Measurements from ENCODE around the gene ZNF483.
"Not testable (repeated sequence)": the region's sequence is repeated elsewhere in the genome, so short reads cannot be mapped to it uniquely, and the experiment has no call there.

Gene ZNF483

DNA sequence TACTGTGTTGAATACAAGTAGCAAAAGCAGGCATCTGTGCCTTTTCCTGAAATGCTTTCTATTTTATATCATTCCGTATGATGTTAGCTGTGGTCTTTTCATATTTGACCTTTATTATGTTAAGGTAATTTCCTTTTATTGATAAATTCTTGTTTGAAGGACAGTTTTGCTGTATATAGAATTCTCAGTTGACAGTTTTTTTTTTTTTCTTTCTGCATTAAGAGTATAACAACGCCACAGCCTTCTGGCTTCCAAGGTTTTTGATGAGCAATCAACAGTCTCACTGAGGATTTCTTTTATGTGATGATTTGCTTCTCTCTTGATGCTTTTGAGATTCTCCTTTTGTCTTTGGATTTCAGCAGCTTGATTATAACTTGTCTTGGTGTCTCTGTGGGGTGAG, 23.6 kb downstream of the ZNF483 start:
- DNase-seq = no peak

DNA sequence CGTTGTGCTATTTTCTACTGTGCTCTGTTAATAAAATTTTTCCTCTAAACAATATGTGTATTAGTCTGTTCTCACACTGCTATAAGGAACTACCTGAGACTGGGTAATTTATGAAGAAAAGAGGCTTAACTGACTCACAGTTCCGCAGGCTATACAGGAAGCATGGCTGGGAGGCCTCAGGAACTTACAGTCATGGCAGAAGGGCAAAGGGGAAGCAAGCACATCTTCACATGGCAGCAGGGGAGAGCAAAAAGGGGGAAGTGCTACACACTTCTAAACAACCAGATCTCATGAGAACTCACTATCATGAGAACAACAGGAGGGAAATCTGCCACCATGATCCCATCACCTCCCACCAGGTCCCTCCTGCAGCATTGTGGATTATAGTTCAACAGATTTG, 30.4 kb downstream of the ZNF483 start:
- not testable (repeated sequence) for DNase-seq

DNA sequence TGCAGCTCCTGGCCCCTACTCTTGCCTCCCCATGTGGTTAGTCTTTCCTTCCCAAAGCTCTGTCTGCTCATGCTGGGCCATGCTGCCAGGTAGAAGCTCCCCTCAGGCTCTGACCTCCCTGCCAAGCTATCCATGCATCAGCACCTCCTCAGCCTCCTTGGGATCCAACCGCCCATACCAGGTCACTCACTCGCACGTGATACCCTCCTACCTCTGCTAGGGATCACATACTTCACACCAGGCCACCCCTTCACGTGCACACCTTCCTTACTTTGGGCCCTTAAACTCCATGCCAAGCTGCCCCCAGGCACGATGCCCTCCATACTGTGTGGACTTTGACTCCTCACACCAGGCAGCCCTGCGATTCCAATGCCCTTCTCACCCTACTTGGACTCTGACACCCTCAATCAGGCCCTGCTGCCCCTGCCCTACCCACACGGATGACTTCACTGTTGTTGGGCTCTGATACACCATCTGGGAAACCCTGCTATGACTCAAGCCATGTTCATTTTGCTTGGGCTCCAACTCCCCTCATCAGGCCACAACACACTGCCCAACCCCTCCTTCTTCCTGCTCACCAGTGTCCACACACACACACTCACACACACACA, 34.1 kb downstream of the ZNF483 start:
- DNase-seq = no peak

DNA sequence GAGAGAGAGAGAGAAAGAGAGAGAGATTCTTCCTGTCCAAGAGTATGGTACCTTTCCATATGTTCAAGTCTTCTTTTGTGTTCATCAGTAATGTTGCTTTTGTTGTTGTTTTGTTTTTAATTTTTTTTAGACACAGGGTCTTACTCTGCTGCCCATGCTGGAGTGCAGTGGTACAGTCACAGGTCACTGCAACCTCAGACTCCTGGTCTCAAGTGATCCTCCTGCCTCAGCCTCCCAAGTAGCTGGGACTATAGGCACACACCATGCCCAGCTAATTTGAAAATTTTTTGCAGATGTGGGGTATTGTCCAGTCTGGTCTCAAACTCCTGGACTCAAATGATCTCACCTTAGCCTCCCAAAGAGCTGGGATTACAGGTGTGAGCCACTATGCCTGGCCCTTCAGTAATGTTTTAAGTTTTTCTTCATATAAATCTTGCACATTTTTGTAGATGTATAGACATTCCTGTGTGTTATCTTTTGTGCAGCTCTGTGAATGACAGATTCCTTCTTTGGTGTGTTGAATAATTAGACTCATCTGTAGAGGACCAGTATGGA, 36.3 kb downstream of the ZNF483 start:
- no peak for DNase-seq

DNA sequence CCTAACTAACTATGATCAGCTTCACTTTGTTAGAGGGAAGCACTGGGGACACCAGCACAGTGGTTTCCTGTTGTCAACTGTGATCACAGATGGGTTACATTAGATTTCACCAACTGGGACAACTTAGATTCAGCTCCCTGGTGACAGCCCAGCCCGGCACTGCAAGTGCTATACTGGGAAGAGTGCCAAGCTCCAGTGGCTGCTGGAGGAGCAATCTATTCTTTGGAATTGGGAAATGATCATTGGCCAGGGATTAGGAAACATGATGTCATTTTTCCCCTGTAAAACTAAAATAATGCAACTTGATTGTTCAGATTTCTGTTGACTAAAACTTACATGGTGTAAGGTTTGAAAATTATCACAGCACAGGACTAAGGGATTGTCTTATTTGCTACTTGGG, 41.3 kb downstream of the ZNF483 start:
- no peak for DNase-seq

DNA sequence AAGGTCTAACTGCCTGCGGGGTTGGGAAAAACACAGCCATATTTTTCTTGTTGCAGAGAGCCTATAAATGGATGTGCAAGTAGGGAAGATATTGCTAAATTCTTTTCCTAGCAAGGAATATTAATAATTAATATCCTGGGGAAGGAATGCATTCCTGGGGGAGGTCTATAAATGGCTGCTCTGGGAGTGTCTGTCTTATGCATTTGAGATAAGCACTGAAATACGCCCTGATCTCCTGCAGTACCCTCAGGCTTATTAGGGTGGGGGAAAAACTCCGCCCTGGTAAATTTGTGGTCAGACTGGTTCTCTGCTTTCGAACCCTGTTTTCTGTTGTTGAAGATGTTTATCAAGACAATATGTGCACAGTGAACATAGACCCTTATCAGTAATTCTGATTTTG, 43.1 kb downstream of the ZNF483 start:
- DNase-seq = not testable (repeated sequence)

DNA sequence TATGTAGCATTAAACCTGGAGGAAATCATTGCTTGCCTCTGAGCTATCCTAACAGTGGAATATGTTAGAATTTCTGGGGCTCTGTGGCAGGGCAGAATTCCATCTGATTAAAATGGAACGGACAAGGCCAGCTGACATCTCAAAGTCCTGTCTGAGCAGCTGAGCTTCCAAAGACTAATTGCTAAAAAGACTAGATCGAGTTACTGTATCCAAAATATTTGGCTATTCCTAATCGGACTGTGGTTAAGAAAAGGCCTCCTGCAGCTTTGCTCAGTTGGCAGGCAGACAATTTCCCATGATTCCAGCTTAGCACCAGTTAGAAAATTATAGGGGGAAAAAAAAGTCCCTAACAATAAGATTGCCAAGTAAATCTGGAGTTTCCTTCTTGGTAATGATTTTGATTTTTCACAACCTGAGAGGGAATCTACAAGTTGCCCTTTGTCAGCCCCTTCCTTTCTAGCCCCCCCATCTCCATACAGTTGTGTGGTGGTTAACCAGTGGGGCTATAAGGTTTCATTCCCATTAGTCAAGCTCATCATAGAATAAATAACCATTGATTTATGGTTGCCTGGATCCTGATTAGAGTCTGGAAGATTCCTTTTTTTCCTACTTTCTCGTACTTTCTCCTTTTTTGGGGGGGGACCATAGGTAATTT, 48.1 kb downstream of the ZNF483 start:
- DNase-seq = no peak

DNA sequence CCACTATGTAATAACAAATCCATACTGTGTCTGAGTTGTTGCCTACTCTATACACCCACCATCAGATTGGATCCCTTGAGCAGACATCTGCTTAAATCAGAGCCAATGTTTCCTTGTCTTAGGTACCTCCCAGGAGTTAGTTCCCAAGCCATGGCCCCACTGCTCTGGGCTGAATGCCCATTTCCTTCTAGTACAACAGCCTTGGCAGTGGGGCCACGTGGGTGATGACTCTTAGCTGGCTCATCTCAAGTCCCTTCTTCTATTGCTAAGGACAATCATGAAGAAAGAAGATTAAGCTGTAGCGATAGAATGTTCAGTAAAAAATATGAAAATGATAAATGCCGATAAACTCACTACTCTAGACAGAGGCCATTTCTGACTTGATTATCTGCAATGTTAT, 57.9 kb downstream of the ZNF483 start:
- DNase-seq = no peak

DNA sequence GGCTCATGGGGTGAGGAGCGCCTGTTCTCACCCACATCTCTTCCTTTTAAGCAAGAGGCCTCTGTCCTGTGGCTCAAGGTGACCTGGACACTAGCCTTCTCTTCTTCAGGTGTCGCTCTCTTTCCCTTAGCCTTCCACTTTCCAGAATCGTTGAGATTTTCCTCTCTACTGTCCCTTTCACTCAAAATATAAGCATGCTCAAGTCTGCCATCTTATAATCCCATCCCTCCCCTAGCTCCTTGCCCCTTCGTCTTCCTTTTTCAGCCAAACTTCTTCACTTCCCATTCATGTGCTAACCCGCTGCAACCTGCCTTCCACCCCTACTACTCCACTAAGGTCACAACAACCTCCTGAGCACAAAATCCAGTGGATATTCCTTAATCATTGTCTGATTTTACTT, 61.4 kb downstream of the ZNF483 start:
- DNase-seq = no peak

DNA sequence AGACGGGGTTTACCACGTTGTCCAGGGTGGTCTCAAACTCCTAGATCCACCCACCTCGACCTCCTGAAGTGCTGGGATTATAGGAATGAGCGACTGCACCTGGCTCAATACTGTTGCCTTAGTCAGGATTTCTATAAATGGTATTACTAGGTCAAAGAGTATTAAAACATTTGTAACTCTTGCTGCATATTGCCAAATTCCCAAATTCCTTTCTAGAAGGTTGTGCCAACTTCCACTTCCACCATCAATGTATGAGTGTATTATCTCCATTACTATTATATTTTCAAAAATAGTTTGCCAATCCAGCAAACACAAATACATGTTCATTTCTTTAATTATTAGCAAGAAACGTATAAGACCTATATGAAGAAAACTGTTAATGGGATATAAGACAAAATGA, 63.9 kb downstream of the ZNF483 start:
- no peak for DNase-seq

DNA sequence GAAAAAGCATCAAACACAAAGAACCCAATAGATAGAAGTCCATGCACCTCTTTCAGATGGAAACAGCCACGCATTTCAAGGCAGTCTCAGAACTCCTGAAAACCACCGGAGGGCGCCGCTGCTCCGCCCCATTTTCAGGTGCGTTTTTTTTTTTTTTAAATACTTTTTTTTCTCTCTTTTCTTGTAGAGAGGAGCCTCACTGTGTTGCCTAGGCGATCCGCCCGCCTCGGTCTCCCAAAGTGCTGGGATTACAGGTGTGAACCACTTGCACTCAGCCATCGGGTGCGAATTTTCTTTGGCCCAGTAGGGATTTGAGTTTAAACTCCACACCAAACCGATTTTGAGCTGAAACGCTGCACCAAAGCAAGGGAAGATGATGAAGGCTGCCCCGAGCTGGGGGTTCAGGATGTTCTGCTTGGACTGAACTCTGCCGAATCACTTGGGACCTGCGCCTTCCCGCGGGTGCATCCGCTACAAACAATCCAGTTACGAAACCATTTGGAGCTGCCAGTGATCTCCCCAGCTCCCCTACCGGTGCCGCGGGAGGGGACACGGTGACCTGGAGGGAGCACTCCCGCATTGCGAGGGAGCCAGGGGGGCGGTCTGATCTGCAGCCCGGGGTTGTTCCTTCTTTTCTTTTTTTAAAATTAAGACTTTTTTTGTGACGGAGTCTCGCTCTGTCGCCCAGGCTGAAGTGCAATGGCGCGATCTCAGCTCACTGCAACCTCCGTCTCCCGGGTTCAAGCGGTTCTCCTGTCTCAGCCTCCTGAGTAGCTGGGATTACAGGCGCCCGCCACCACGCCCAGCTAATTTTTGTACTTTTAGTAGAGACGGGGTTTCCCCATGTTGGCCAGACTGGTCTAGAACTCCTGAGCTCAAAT, 73.1 kb downstream of the ZNF483 start:
- DNase-seq = no peak

DNA sequence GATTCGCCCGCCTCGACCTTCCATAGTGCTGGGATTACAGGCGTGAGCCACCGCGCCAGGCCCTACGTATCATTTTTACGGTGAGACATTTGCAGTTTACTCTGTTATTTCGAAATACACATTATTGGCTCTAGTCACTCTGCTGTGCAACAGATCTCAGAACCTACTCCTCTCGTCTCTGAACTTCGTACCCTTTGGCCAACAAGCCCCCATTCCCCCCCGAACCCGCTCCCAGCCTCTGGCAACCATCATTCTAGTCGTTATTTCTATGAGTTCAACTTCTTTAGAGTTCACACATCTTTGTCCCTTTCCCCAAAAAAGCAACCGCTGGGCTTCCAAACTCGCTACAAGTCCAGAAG, 73.7 kb downstream of the ZNF483 start:
- no peak for DNase-seq

DNA sequence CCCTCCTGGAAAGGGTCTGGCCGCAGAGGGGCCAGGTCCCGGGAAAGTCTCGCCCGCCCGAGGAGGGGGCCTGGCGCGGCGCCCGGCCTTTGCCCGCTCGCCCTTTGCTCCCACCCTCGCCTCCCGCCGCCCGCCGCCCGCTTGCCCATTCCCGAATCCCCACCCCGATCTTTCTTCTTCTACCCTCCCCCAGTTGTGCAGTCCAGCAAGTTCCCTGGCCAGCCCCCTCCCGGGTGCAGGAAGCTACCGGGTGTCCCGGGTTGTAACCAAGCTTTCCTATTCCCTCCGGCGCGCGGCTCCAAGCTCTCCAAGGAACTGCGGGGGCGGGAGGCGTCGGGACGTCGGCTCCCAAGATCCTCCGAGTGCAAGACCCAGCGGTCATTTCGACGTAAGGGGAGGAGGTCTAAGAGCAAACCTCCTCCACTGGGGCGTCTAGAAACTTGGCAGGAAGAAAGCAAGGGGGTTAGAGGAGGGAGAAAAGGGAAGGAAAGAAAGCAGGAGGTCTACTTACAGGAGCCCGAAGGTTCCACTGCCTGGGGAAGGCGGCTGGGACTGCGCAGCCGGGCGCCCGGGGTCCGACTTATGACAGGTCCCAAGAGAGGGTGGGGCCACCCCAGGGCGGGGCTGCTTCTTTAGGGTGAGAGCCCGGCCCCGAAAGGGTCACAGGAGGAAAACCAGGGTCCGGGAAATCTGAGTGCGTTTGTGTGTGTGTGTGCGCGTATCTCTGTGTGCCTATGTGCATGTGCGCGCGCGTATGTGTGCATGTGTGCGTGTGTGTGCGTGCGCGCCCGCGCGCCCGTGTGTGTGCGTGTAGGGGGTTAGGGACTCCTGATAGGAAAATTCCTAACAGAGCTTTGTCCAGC, 74.3 kb downstream of the ZNF483 start, which contains the start of gene PTGR1:
Gene PTGR1 (minus strand): TSS at position 556 of the 863 bp plus-strand sequence. CDS start 2,225 bp downstream, outside the sequence.
- no peak for DNase-seq

DNA sequence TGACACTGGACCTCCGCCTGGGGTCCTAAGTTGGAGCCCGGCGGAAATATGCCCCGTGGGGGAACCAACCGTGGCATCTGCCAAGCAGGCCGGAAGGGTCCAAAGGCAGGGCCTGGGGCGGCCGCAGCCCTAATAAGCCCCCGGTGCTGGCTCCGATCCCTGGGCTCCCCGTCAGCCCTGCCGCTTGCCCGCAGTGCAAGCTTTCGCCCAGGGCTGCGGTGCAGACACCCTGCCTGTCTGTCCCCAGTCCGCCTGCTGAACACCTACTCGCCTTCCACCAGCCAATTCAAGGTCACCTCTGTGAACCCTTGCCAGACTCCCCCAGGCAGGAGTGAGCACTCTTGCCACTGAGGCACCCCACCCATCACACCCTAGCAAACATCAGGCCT, 75.0 kb downstream of the ZNF483 start:
- DNase-seq = no peak

DNA sequence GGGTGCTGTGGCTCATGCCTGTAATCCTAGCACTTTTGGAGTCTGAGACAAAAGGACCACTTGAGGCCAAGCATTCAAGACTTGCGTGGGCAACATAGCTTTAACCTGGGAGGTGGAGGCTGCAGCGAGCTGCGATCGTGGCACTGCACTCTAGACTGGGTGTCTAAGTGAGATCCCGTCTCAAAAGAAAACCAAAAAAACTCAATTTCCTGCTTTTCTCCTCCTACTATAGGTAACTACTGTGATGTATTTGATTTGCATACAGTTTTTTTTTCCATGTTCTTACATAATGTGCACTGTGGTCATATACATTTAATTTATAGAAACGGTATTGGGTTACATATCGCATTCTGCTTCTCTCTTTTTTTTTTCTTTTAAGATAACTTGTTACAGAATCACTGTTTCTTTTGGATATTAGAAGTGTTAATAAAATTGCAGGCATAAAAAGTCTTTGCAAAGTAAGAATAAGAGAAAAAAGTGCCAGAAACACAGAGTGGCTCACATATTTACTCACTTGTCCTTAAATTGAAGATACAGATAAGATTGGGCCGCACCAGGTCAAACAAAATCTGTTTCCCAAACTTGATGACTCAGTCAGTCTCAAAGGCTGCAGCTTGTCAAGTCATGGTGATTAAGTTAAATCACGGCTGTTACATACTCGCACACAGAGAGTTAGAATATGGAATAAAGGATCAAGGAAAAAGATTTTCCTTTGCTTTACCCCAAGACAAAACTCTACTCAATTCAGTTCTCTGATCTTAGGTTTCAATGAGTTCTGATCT, 76.4 kb downstream of the ZNF483 start:
- DNase-seq = no peak

DNA sequence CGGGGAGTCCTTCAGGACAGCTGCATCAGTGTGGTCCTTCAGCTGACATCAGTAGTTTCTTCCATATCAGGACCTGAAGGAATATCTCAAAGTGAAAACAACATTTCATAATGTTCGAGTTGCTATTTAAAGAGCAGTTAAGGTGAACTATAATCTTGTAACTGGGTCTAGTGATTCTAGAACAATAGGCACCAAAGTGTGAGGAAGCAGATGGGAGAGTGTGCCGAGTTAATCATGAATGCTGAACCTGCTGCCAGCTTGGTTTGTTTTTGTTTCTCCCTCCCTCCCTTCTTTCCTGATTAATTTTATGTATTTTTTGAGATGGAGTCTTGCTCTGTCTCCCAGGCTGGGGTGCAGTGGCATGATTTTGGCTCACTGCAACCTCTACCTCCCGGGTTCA, 78.1 kb downstream of the ZNF483 start:
- DNase-seq = no peak

DNA sequence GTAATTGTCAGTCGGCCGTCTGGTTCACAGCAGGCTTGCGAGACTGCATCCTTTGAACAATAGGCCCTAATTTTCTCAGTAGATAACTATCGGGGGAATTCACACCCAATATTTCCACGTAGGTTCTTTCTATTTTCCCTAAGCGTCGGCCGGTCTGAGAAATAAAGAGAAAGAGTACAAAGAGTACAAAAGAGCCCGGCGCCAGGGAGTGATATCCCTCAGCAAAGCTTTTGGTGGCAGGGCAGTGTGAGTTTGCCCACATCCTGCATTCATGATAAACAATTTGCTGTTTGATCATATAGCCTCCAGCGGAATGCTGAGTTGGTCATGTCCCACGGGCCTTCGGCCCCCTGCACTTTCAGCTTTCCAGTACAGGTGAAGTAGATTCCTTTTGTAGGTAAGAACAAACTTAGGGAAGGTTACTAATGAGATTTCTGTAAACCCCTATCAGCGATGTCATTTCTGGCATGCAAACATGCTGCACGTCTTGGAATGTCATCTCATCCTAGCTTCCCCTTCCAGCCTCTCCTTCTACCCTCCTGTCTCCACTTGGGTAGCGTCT, 79.2 kb downstream of the ZNF483 start:
- no peak for DNase-seq

DNA sequence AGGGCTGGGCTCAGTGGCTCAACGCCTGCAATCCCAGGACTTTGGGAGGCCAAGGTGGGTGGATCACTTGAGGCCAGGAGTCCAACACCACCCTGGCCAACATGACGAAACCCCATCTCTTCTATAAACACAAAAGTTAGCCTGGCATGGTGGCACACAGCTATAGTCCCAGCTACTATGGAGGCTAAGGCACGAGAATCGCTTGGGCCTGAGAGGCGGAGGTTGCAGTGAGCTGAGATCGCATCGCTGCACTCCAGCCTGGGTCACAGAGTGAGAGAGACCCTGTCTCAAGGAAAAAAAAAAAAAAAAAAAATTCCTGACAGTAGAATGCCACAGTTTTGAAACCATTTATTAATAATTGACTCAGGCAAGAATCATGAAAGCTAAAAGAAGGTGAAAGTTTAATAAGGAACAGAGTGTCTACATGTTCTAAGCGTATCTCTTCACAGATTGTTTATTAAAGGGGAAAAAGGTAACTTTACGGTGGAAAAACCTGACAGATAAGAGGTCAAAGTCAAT, 80.1 kb downstream of the ZNF483 start:
- no peak for DNase-seq

DNA sequence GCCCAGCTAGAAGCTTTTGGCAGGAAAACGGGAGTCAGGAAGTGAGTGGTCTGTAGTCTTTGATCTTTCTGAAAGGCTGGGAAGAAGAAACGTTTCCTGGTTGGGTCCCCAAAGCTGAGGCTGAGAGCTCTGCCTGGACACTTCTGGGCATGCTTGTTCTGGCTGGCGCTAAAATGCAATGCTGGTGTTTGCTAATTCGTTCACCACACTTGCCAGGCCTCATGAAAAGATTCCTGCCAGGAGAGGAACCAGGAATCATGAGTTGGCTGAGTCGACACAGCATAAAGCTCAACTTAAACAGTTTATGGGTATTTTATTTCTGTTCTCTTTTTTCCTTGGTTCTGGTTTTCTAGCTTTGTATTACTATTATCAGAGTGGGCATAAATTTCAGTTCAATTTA, 85.2 kb downstream of the ZNF483 start:
- DNase-seq = no peak

DNA sequence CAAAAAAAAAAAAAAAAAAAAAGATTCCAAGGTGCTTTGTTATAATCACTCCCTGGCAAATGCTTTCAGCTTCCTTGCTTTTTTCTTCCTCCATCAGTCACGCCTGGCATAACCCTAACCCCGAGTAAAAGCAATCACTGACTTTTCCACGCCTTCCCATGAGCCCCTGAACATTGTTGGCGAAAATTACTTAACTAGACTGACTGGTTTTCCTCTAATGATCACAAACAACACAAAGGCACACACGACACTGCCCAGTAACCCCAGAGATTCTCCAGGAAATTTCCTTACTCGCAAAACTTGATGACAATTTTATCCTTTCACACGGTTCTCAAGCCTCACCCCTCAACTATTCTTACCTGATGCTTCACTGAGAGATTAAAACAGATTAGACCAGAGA, 85.9 kb downstream of the ZNF483 start:
- no peak for DNase-seq

DNA sequence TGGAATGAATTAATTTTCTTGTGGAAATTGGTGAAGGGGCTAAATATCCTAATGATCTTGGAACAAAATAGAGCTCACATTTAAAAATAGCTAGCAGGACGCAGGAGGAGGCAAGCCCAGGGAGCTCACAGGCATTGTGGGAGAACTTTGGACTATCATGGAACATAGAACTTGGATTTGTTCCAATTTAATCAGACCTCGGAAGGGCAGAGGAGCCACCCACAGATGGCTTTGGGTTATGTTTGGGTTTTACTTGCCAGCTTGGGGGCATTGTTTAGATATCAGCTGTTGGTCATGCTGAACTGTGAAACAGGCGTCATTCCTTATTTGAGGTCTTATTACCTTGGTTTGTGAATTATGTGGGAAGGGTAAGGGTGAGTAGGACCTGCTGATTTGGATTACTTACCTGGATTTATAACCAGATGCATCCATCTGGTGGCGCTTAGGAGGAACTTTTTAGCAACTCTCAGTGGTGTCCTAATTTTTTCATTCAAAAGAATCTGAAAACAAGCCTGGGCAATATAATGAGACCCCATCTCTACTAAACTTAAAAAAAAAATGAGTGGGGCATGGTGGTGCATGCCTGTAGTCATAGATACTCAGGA, 88.6 kb downstream of the ZNF483 start:
- DNase-seq = no peak

Data from NCI-H187 (cell line).